Fibroblast of lung (primary cell): ENCODE results near the gene NEK4. TPM values are rescaled to one million over a fixed set of nuclear protein-coding genes. Genes with fewer than 3 reads are reported as not detected.

ENCODE experiments used
- DNase-seq, 2 donors: peaks; one replicate each; pipeline versions ENCODE4 v3.0.0 to v3.0.0-alpha.2; 2010; ENCODE audit warnings: low read depth in 2 of 2
- H2AFZ ChIP-seq: 2 replicates; pipeline ENCODE4 v1.5.1; 2012; ENCODE audit warnings: low read length, control low read depth, inconsistent platforms
- H3K27ac ChIP-seq: 2 replicates; pipeline ENCODE4 v1.5.1; 2011; ENCODE audit warnings: low read length, control low read depth; ENCODE audit not compliant: insufficient read depth
- H3K27me3 ChIP-seq: 2 replicates; pipeline ENCODE4 v1.5.1; 2011; ENCODE audit warnings: mild to moderate bottlenecking, low read length; ENCODE audit not compliant: control insufficient read depth, insufficient read depth
- H3K36me3 ChIP-seq: 2 replicates; pipeline ENCODE4 v1.5.1; 2011; ENCODE audit warnings: low read length; ENCODE audit not compliant: control insufficient read depth, insufficient read depth
- H3K4me1 ChIP-seq: 2 replicates; pipeline ENCODE4 v1.5.1; 2011; ENCODE audit warnings: low read length; ENCODE audit not compliant: control insufficient read depth, insufficient read depth; ENCODE audit errors: extremely low read depth
- H3K4me2 ChIP-seq: 2 replicates; pipeline ENCODE4 v1.5.1; 2011; ENCODE audit warnings: low read length, control low read depth; ENCODE audit not compliant: insufficient read depth; ENCODE audit errors: extremely low read depth
- H3K4me3 ChIP-seq, 4 experiments: fragments of 200-600 bp in 1 of 4; sonication (generic) in 1 of 4; replicated peaks in 1 of 4; 2 replicates each; pipeline ENCODE4 v1.5.1; 2011 to 2016; ENCODE audit warnings: low read length in 4 of 4, low read depth in 3 of 4, mild to moderate bottlenecking in 3 of 4, control low read depth in 2 of 4, inconsistent platforms in 1 of 4, mixed read lengths in 1 of 4; ENCODE audit not compliant: insufficient read depth in 1 of 4; ENCODE audit errors: control extremely low read depth in 1 of 4
- H3K79me2 ChIP-seq: 2 replicates; pipeline ENCODE4 v1.5.1; 2012; ENCODE audit warnings: mild to moderate bottlenecking, low read length, inconsistent platforms; ENCODE audit not compliant: control insufficient read depth, insufficient read depth
- H3K9ac ChIP-seq: 2 replicates; pipeline ENCODE4 v1.5.1; 2011; ENCODE audit warnings: mild to moderate bottlenecking, low read length, control low read depth; ENCODE audit not compliant: insufficient read depth
- H3K9me3 ChIP-seq: 2 replicates; pipeline ENCODE4 v1.5.1; 2012; ENCODE audit warnings: low read depth, low read length; ENCODE audit not compliant: control insufficient read depth, insufficient read depth
- H4K20me1 ChIP-seq: 2 replicates; pipeline ENCODE4 v1.5.1; 2011; ENCODE audit warnings: low read length; ENCODE audit not compliant: control insufficient read depth, insufficient read depth; ENCODE audit errors: extremely low read depth
- EZH2 ChIP-seq: IDR thresholded peaks from 2 replicates; pipeline ENCODE4 v1.5.1; 2012; ENCODE audit warnings: low read length, control low read depth, mild to moderate bottlenecking; ENCODE audit errors: missing control alignments
- polyA plus RNA-seq, 2 donors: library from polyadenylated mRNA; depleted of rRNA in 1 of 2; stranded (reverse) in 1 of 2; unstranded in 1 of 2; fragments of >200 nt; gene quantifications; 2 replicates each; pipeline ENCODE4 v1.2.1, GENCODE V29; 2011 to 2012; ENCODE audit warnings: missing spikeins in 1 of 2
- total RNA-seq: library from RNA; depleted of rRNA; stranded (reverse); fragments of >200 nt; gene quantifications from 2 replicates; pipeline ENCODE4 v1.2.1, GENCODE V29; 2014
- TF ChIP-seq, protein P1 (sequence below), 2 donors: IDR thresholded peaks in 1 of 2; conservative IDR thresholded peaks in 1 of 2; 1 replicate in 1 of 2; 2 replicates in 1 of 2; pipeline ENCODE4 v1.5.1; 2011 to 2012; ENCODE audit warnings: low read length in 2 of 2, control low read depth in 1 of 2, inconsistent platforms in 1 of 2, low read depth in 1 of 2, mild to moderate bottlenecking in 1 of 2

NEK4 gene
- total and polyA plus RNA-seq, 2 donors (not counting 1 experiment from before 2014, with no cell fraction given) = 16.0 to 24.9 TPM

DNA sequence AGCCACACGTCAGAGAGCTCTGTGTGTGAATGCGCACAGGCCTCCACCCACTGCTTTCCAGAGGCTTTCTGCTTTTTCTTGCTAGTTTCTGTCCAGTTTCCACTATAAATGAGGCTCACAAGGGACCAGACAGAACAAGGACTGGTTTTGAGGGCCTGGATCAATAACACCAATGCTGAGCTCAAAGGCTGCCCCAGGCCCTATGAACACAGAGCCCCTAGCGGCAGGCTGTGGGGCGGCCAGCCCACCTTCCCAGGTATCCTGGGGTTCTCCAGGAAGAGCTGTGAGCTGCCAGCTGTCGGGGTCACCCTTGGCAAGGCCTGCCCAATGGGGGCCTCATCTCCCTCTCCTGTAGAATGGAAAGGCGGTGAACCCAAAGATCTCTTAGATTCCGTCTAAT lies 21.7 kb upstream of the NEK4 start:
- no peaks in the 10 kb centered on the region for H3K79me2 ChIP-seq
- DNase-seq = no peak
- no peaks in the 10 kb centered on the region for H4K20me1 ChIP-seq
- H3K9ac ChIP-seq = no peak overlapping the region
- no peaks in the 10 kb centered on the region for H3K9me3 ChIP-seq
- H3K4me1 ChIP-seq = no peaks in the 10 kb centered on the region
- no peak overlapping the region for H3K4me2 ChIP-seq
- peaks cover 8% of the 10 kb centered on the region for H3K27me3 ChIP-seq
- no peak overlapping the region for H3K4me3 ChIP-seq
- H3K27ac ChIP-seq = no peak overlapping the region
- H3K36me3 ChIP-seq = no peaks in the 10 kb centered on the region
- TF ChIP-seq, protein P1, sequence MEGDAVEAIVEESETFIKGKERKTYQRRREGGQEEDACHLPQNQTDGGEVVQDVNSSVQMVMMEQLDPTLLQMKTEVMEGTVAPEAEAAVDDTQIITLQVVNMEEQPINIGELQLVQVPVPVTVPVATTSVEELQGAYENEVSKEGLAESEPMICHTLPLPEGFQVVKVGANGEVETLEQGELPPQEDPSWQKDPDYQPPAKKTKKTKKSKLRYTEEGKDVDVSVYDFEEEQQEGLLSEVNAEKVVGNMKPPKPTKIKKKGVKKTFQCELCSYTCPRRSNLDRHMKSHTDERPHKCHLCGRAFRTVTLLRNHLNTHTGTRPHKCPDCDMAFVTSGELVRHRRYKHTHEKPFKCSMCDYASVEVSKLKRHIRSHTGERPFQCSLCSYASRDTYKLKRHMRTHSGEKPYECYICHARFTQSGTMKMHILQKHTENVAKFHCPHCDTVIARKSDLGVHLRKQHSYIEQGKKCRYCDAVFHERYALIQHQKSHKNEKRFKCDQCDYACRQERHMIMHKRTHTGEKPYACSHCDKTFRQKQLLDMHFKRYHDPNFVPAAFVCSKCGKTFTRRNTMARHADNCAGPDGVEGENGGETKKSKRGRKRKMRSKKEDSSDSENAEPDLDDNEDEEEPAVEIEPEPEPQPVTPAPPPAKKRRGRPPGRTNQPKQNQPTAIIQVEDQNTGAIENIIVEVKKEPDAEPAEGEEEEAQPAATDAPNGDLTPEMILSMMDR (conservative IDR thresholded peaks at IDR 0.05 in 1 of 2, IDR thresholded peaks at IDR 0.05 in 1 of 2; ENCODE audit: low read depth in 1 of 2, low read length in 2 of 2) = peak in 1 of 2 donors; percentile 6
- TF ChIP-seq EZH2 = no peak
- H2AFZ ChIP-seq = no peak overlapping the region

DNA sequence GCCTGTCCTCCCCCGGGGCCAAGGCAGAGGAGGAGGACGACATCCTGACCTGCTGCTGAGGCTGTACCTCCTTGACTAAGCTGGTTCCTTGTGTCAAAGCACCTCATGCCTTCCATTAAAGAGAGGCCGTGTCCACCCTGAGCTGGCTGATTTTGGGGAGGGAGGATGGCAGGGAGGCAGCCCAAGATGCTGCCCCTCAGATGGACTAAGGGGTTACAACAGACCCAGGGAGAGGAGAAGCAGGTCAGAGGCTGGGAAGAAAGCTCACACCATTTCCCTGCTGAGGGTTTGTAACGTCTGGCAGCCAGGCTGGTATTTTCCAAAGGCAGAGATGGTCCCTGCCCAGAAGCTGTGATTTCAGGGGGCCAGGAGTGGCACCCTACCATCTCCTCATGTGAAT lies 21.2 kb upstream of the NEK4 start:
- Histone ChIP-seq H3K9me3 (no peaks in the 10 kb centered on the region), H3K4me3 (no peak overlapping the region), H3K4me2 (no peak overlapping the region), H3K9ac (no peak overlapping the region), H2AFZ (no peak overlapping the region), H3K27me3 (peaks cover 8% of the 10 kb centered on the region), H3K27ac (no peak overlapping the region), H4K20me1 (no peaks in the 10 kb centered on the region), H3K4me1 (no peaks in the 10 kb centered on the region), H3K36me3 (no peaks in the 10 kb centered on the region), H3K79me2 (no peaks in the 10 kb centered on the region)
- TF ChIP-seq, protein P1 (conservative IDR thresholded peaks at IDR 0.05 in 1 of 2, IDR thresholded peaks at IDR 0.05 in 1 of 2; ENCODE audit: low read depth in 1 of 2, low read length in 2 of 2) = no peak
- TF ChIP-seq EZH2 = no peak
- no peak for DNase-seq

DNA sequence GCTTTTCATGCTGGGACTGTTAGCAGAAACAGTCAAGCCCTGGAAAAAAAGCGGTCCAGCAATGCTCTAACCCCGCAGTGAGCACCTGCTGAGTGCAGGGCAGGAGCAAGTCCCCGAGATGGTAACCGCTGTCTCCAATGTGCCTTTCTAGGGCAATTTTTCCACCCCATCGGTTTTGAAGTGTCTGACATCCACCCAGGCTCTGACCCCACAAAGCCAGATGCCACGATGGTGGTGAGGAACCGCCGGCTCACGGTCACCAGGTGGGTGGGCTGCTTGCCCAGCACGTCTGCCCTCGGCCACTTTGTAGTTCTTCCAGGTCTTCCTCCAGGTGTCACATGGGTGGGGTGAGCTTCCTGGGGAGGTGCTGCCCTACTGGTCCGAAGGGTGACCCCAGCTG lies 20.6 kb upstream of the NEK4 start:
- H4K20me1 ChIP-seq = no peaks in the 10 kb centered on the region
- H3K27me3 ChIP-seq = peaks cover 8% of the 10 kb centered on the region
- no peak overlapping the region for H2AFZ ChIP-seq
- no peak overlapping the region for H3K27ac ChIP-seq
- no peaks in the 10 kb centered on the region for H3K9me3 ChIP-seq
- TF ChIP-seq, protein P1 (conservative IDR thresholded peaks at IDR 0.05 in 1 of 2, IDR thresholded peaks at IDR 0.05 in 1 of 2; ENCODE audit: low read depth in 1 of 2, low read length in 2 of 2) = no peak
- TF ChIP-seq EZH2 = no peak
- H3K36me3 ChIP-seq = no peaks in the 10 kb centered on the region
- DNase-seq = no peak
- no peaks in the 10 kb centered on the region for H3K79me2 ChIP-seq
- H3K4me3 ChIP-seq = no peak overlapping the region
- H3K4me2 ChIP-seq = no peak overlapping the region
- H3K4me1 ChIP-seq = no peaks in the 10 kb centered on the region
- no peak overlapping the region for H3K9ac ChIP-seq
